ENCODE data around the gene COX4I1. TPM values are rescaled to one million over a fixed set of nuclear protein-coding genes. Genes with fewer than 3 reads are reported as not detected.

COX4I1 gene
- total RNA-seq, 2 donors from 2014 or later: 345 to 562 TPM

DNA sequence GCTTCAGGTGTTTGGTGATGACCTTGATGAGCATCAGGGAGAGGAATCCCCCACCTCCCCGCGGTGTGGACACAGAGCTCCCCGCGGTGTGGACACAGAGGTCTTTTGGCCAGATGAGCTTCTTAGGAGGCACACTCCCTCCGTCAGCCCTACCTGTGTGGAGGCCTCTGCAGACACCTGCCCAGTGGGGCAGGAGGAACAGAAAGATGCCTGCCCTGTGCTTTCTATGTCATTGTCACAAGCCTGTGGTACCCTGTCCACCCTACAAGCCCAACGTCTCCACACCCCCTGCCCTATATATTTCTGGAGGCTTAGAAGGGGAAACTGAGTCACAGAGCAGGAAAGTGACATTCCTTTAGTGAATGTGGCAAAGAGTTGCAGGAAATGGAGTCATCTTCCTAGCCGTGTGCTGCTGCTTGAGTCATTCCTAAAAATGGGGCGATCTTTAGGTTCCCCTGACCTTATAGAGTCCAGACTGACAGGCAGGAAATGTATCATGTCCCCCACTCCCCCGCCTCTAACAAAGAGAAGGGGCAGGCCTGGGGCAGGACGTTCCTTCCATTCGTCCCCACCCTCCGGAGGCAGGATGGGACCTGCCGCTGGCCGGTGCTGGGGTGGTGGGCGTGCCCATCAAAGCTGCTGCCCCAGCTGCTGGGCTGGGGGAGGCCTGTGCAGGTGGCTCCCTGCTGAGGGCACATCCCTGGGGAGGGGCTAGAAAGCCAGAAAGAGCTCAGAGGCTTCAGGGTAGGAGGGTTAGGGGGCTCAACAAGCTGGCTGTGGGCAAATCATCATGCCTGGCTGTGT lies 47.6 kb upstream of the COX4I1 start:
- TF ChIP-seq POLR2AphosphoS5 (IDR thresholded peaks at IDR 0.05) (peak; percentile 40), POLR2A (IDR thresholded peaks at IDR 0.05) (no peak)
- H3K36me3 ChIP-seq: no peaks in the 10 kb centered on the region
- H3K9me3 ChIP-seq: no peaks in the 10 kb centered on the region
- intact Hi-C loops (cut with DNase I): no loop called here
- no peak for DNase-seq (ENCODE audit: low spot score)
- peak overlapping the region; percentile 65 to 67 for H3K27ac ChIP-seq
- H3K4me1 ChIP-seq (replicated peaks): peaks cover 21% of the 10 kb centered on the region
- no peaks in the 10 kb centered on the region for H3K27me3 ChIP-seq (replicated peaks; ENCODE audit: insufficient read depth)
- H3K4me3 ChIP-seq: no peak overlapping the region
- WGBS: 45% methylated on average over 15 of the region's 15 CpGs

DNA sequence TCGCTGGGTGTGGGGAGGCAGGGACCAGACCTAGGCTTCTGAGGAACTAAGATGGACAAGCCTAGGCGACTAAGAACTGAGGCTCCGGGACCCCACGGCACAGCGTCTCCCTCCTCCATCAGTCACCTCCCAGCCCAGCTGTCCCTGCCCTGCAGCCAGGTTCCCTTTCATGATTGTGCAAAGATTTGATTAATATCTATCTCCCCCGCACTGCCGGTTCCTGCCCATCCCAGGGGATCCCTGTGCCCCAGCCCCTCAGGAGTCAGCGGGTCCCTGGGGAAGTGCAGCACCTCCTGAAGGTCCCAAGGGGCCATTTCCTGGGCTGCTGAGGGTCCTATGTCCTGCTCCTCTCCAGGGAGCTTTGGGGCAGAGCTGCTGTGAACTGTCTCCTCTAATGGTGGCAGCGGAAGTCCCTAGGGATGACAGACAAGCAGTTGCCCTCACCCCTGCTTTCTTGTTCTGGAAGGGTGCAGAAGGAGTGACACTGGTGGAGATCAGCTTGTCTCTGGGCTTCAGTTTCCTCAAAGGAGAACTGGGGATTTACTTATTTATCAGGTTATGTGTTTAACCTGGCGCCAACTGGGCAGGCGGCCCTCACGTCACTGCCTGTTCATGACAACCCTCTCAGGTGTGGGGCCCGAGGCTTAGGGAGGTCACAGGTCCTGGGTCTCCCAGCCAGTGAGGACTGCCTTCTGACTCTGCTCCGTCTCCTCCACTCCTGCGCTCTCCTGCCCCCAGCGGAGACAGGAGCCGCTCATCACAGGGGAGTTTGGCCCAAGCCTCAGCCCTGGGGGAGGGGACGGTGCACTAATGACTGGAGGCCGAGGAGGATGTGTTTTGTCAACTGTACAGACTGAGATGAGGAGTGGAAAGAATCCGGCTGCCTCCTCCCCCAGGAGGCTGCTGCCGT lies 46.7 kb upstream of the COX4I1 start:
- Histone ChIP-seq H3K9me3 (no peaks in the 10 kb centered on the region), H3K4me1 (replicated peaks) (peaks cover 21% of the 10 kb centered on the region), H3K27ac (peak overlapping the region; percentile 65 to 67), H3K4me3 (no peak overlapping the region), H3K36me3 (no peaks in the 10 kb centered on the region), H3K27me3 (replicated peaks; ENCODE audit: insufficient read depth) (no peaks in the 10 kb centered on the region)
- TF ChIP-seq, protein P1, sequence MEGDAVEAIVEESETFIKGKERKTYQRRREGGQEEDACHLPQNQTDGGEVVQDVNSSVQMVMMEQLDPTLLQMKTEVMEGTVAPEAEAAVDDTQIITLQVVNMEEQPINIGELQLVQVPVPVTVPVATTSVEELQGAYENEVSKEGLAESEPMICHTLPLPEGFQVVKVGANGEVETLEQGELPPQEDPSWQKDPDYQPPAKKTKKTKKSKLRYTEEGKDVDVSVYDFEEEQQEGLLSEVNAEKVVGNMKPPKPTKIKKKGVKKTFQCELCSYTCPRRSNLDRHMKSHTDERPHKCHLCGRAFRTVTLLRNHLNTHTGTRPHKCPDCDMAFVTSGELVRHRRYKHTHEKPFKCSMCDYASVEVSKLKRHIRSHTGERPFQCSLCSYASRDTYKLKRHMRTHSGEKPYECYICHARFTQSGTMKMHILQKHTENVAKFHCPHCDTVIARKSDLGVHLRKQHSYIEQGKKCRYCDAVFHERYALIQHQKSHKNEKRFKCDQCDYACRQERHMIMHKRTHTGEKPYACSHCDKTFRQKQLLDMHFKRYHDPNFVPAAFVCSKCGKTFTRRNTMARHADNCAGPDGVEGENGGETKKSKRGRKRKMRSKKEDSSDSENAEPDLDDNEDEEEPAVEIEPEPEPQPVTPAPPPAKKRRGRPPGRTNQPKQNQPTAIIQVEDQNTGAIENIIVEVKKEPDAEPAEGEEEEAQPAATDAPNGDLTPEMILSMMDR (IDR thresholded peaks at IDR 0.05): peak in 3 of 4 experiments; percentile 10 to 24 (median 20)
- no peak for TF ChIP-seq POLR2A (IDR thresholded peaks at IDR 0.05)
- WGBS: 41% methylated on average over 21 of the region's 21 CpGs
- intact Hi-C loops (cut with DNase I): no loop called here
- DNase-seq (ENCODE audit: low spot score): peak; percentile 50

DNA sequence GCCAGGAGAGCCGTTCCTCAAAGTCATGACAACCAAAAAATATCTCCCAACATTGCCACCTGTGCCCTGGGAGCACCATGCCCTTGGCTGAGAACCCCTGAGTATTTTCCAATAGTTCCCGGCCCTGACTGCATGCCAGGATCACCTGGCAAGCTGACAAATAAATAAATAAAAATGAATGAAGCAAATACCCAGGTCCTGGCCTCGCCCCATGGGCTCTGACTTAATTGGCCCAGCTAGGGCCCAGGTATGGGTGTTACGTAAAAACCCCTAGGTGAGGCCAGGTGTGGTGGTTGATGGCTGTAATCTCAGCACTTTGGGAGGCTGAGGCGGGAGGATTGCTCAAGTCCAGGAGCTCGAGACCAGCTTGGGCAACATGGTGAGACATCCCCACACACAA lies 45.9 kb upstream of the COX4I1 start:
- Histone ChIP-seq H3K9me3 (no peaks in the 10 kb centered on the region), H3K27me3 (replicated peaks; ENCODE audit: insufficient read depth) (no peaks in the 10 kb centered on the region), H3K4me1 (replicated peaks) (peaks cover 21% of the 10 kb centered on the region), H3K4me3 (no peak overlapping the region), H3K27ac (peak overlapping the region; percentile 65 to 67), H3K36me3 (no peaks in the 10 kb centered on the region)
- peak; percentile 47 for TF ChIP-seq POLR2AphosphoS5 (IDR thresholded peaks at IDR 0.05)
- TF ChIP-seq, protein P1 (IDR thresholded peaks at IDR 0.05): no peak
- WGBS: 43% methylated on average over 6 of the region's 6 CpGs
- peak; percentile 70 for DNase-seq (ENCODE audit: low spot score)
- intact Hi-C loops (cut with DNase I): no loop called here

DNA sequence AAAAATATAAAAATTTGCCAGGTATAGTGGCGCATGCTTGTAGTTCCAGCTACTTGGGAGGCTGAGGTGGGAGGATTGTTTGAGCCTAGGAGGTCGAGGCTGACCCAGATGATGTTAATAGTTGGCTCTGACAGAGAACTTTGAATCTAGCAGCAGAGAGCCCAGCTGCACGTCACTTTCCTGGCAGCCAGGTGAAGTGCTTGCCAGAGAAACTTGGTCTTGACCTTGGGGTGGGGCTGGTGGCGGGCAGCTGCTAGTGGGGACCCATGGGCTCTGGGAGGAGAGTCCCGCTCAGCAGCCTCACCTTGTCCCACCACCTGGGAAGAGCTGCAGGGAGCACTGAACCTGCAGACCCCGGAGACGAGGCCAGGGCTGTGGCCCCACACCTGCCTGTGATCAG lies 45.5 kb upstream of the COX4I1 start:
- TF ChIP-seq POLR2AphosphoS5 (IDR thresholded peaks at IDR 0.05): no peak
- no peak for TF ChIP-seq POLR2A (IDR thresholded peaks at IDR 0.05)
- TF ChIP-seq, protein P1 (IDR thresholded peaks at IDR 0.05): no peak
- no peak overlapping the region for H3K27ac ChIP-seq
- peaks cover 21% of the 10 kb centered on the region for H3K4me1 ChIP-seq (replicated peaks)
- no peak for DNase-seq (ENCODE audit: low spot score)
- H3K36me3 ChIP-seq: no peaks in the 10 kb centered on the region
- intact Hi-C loops (cut with DNase I): no loop called here
- no peaks in the 10 kb centered on the region for H3K27me3 ChIP-seq (replicated peaks; ENCODE audit: insufficient read depth)
- no peak overlapping the region for H3K4me3 ChIP-seq
- H3K9me3 ChIP-seq: no peaks in the 10 kb centered on the region
- WGBS: 79% methylated on average over 7 of the region's 7 CpGs

DNA sequence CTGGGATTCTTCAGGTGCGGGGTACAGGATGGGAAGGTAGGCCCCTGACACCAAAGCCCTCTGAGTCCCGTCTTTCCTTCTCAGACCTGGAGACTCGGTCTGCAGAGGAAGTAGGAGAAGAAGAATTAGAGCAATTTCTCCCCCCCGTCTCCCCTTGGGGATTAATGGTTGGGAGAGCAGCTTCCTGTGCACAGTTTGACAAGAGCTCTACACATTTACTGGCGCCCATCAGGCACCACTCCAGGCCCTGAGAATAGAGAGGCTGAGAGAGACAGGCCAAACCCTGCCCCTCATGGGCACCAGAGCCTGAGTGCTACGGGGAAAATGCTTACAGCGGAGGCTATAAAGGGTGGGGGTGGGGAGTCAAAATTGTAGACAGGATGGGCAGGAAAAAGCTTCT lies 45.1 kb upstream of the COX4I1 start:
- Histone ChIP-seq H3K27me3 (replicated peaks; ENCODE audit: insufficient read depth) (no peaks in the 10 kb centered on the region), H3K36me3 (no peaks in the 10 kb centered on the region), H3K9me3 (no peaks in the 10 kb centered on the region), H3K4me1 (replicated peaks) (peaks cover 21% of the 10 kb centered on the region), H3K27ac (no peak overlapping the region), H3K4me3 (no peak overlapping the region)
- intact Hi-C loops (cut with DNase I): no loop called here
- TF ChIP-seq POLR2AphosphoS5 (IDR thresholded peaks at IDR 0.05): no peak
- no peak for TF ChIP-seq POLR2A (IDR thresholded peaks at IDR 0.05)
- TF ChIP-seq, protein P1 (IDR thresholded peaks at IDR 0.05): no peak
- DNase-seq (ENCODE audit: low spot score): no peak
- 52% methylated on average over 7 of the region's 7 CpGs for WGBS
